GM12872 (cell line): Measurements from ENCODE around the gene C4B.

Source experiments
- TF ChIP-seq, protein P1 (sequence below): IDR thresholded peaks from 3 replicates; pipeline ENCODE4 v1.5.1; 2011; ENCODE audit warnings: low read depth, mild to moderate bottlenecking, low read length, moderate library complexity; ENCODE audit not compliant: insufficient read depth

Gene C4B

DNA sequence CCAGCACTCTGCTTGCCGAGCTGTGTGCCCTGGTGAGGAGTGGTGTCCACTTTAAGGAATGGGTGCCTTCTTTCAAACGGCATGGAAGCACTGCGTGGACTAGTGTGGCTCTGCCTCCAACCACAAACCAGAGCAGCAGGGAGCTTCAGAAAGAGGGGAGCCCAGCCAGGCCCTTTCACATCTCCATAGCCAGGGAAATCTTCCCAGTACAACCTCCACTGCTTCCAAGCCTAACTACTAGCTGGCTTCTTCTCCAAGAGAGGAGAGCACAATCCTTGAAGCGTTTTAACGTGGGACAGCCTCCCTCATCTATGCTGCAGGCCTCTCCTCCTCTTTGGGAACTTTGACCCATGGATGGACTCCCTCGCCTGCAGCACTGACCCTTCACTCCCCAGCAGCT is 67.9 kb downstream of the C4B start:
- TF ChIP-seq, protein P1, sequence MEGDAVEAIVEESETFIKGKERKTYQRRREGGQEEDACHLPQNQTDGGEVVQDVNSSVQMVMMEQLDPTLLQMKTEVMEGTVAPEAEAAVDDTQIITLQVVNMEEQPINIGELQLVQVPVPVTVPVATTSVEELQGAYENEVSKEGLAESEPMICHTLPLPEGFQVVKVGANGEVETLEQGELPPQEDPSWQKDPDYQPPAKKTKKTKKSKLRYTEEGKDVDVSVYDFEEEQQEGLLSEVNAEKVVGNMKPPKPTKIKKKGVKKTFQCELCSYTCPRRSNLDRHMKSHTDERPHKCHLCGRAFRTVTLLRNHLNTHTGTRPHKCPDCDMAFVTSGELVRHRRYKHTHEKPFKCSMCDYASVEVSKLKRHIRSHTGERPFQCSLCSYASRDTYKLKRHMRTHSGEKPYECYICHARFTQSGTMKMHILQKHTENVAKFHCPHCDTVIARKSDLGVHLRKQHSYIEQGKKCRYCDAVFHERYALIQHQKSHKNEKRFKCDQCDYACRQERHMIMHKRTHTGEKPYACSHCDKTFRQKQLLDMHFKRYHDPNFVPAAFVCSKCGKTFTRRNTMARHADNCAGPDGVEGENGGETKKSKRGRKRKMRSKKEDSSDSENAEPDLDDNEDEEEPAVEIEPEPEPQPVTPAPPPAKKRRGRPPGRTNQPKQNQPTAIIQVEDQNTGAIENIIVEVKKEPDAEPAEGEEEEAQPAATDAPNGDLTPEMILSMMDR: no peak

GRCh38 chr6:32082935-32083334 is 68.3 kb downstream of the C4B start:
- TF ChIP-seq, protein P1: no peak

DNA sequence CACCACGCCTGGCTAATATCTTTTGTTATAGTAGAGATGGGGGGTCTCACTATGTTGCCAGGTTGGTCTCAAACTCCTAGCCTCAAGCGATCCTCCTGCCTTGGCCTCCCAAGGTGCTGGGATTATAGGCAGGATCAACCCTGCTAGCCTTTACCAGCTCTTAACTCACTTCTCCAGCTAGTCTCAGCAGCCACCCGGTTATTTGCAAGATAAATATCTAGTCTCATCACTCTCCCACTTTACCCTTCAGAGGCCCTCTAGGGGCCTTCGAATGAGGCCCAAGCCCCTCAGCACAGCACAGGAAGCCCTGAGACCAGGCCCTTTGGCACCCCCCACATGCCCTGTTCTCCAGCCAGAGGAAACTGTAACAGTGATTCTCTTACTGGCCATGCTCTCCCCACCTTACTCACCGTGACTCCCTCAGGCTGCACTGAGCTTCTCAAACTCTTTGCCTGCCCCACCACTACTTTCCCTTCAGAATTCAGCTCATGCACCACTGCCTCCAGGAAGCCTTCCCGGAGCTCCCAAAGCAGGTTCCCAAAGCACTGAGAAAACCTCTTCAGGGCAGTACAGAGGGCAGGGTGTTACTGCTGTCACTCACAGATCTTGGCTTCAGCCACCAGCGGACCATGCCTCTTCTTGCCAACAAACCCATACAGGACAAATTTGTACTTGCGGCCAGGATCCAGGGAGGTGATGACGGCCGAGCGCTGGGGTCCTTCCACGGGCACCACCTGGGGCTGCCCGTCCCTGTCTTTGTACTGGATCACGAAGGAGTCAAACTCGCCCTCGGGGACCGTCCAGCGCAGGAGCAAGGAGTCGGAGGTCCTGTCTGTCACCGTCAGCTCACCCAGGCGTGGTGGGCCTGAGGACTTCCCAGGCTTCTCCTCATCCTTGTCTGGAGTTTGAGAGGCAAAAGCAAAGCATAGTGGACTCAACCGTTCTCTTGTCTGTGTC is 69.5 kb downstream of the C4B start:
- TF ChIP-seq, protein P1: no peak

GRCh38 chr6:32084780-32085179 is 70.2 kb downstream of the C4B start:
- TF ChIP-seq, protein P1: no peak
